ENCODE measurements around the gene SCIN. TPM values are rescaled to one million over a fixed set of nuclear protein-coding genes. Genes with fewer than 3 reads are reported as not detected.
"Not testable (repeated sequence)": the region's sequence is repeated elsewhere in the genome, so short reads cannot be mapped to it uniquely, and the experiment has no call there.

SCIN gene
- total RNA-seq, 1 experiment from 2014 or later = 28.3 TPM

- intact Hi-C loops (cut with micrococcal nuclease; ENCODE audit: unreplicated experiment) = no loop called here
- peaks cover 6% of the 10 kb centered on the region for H3K9me3 Mint-ChIP-seq (ENCODE audit: low read depth, unreplicated experiment)
- no peak for DNase-seq
- TF ChIP-seq, protein P1, sequence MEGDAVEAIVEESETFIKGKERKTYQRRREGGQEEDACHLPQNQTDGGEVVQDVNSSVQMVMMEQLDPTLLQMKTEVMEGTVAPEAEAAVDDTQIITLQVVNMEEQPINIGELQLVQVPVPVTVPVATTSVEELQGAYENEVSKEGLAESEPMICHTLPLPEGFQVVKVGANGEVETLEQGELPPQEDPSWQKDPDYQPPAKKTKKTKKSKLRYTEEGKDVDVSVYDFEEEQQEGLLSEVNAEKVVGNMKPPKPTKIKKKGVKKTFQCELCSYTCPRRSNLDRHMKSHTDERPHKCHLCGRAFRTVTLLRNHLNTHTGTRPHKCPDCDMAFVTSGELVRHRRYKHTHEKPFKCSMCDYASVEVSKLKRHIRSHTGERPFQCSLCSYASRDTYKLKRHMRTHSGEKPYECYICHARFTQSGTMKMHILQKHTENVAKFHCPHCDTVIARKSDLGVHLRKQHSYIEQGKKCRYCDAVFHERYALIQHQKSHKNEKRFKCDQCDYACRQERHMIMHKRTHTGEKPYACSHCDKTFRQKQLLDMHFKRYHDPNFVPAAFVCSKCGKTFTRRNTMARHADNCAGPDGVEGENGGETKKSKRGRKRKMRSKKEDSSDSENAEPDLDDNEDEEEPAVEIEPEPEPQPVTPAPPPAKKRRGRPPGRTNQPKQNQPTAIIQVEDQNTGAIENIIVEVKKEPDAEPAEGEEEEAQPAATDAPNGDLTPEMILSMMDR (IDR thresholded peaks at IDR 0.05; ENCODE audit: unreplicated experiment) = no peak
- CTCF ChIA-PET = interaction anchor here (0.6 to 2.2 kb wide), 2 partner anchors 9 to 20 kb away, joined by 3 to 11 read pairs; no protein-coding TSS in a partner anchor
- H3K4me3 Mint-ChIP-seq (ENCODE audit: low read depth, unreplicated experiment) = no peak overlapping the region
- peaks cover 6% of the 10 kb centered on the region for H3K36me3 Mint-ChIP-seq (ENCODE audit: insufficient read depth, unreplicated experiment)
- no peaks in the 10 kb centered on the region for H3K27me3 Mint-ChIP-seq (ENCODE audit: unreplicated experiment)
- no peak overlapping the region for H3K27ac Mint-ChIP-seq (ENCODE audit: unreplicated experiment)
- peaks cover 26% of the 10 kb centered on the region for H3K4me1 Mint-ChIP-seq (ENCODE audit: low read depth, unreplicated experiment)
- no TSS peak for BruUV-seq (replicated peaks)
Observed at GRCh38 chr7:12552876-12553275, 17.6 kb upstream of the SCIN start.

GRCh38 chr7:12553416-12553815 lies 17.1 kb upstream of the SCIN start:
- CTCF ChIA-PET = interaction anchor here (2.2 kb wide), 1 partner anchor 9 kb away, joined by 11 read pairs; no protein-coding TSS in a partner anchor
- H3K4me1 Mint-ChIP-seq (ENCODE audit: low read depth, unreplicated experiment) = peaks cover 32% of the 10 kb centered on the region
- no TSS peak for BruUV-seq (replicated peaks)
- no peak for DNase-seq
- TF ChIP-seq, protein P1 (IDR thresholded peaks at IDR 0.05; ENCODE audit: unreplicated experiment) = no peak
- H3K4me3 Mint-ChIP-seq (ENCODE audit: low read depth, unreplicated experiment) = no peak overlapping the region
- no peaks in the 10 kb centered on the region for H3K27me3 Mint-ChIP-seq (ENCODE audit: unreplicated experiment)
- H3K36me3 Mint-ChIP-seq (ENCODE audit: insufficient read depth, unreplicated experiment) = peaks cover 6% of the 10 kb centered on the region
- peaks cover 6% of the 10 kb centered on the region for H3K9me3 Mint-ChIP-seq (ENCODE audit: low read depth, unreplicated experiment)
- H3K27ac Mint-ChIP-seq (ENCODE audit: unreplicated experiment) = no peak overlapping the region
- intact Hi-C loops (cut with micrococcal nuclease; ENCODE audit: unreplicated experiment) = no loop called here

DNA sequence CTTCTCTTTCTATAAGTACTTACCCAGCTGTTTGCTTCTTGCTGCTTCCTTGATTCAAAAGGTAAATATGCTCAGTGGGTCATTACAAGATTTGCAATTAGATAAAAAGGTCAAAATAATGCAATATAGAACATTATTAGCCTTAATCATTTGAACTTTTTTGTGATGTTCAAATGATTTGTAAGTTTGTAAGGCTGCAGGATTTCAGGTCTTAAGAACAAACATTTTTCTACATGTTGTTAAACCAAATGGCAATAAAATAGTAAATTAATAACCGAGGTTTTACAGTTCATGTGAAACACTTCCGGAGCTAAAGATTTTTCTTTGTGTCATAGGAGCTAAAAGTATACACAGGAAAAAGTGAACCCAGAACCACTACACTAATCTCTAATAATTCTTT lies 16.2 kb upstream of the SCIN start:
- Mint-ChIP-seq H3K4me1 (ENCODE audit: low read depth, unreplicated experiment) (peaks cover 33% of the 10 kb centered on the region), H3K27me3 (ENCODE audit: unreplicated experiment) (no peaks in the 10 kb centered on the region), H3K9me3 (ENCODE audit: low read depth, unreplicated experiment) (peaks cover 6% of the 10 kb centered on the region), H3K4me3 (ENCODE audit: low read depth, unreplicated experiment) (no peak overlapping the region), H3K36me3 (ENCODE audit: insufficient read depth, unreplicated experiment) (peaks cover 6% of the 10 kb centered on the region), H3K27ac (ENCODE audit: unreplicated experiment) (no peak overlapping the region)
- TF ChIP-seq, protein P1 (IDR thresholded peaks at IDR 0.05; ENCODE audit: unreplicated experiment) = no peak
- no TSS peak for BruUV-seq (replicated peaks)
- intact Hi-C loops (cut with micrococcal nuclease; ENCODE audit: unreplicated experiment) = no loop called here
- DNase-seq = no peak
- CTCF ChIA-PET = interaction anchor here (2.2 kb wide), 1 partner anchor 10 kb away, joined by 11 read pairs; no protein-coding TSS in a partner anchor

GRCh38 chr7:12554872-12555271 lies 15.6 kb upstream of the SCIN start:
- Mint-ChIP-seq H3K27ac (ENCODE audit: unreplicated experiment) (no peak overlapping the region), H3K4me3 (ENCODE audit: low read depth, unreplicated experiment) (no peak overlapping the region), H3K4me1 (ENCODE audit: low read depth, unreplicated experiment) (peaks cover 33% of the 10 kb centered on the region), H3K36me3 (ENCODE audit: insufficient read depth, unreplicated experiment) (peaks cover 6% of the 10 kb centered on the region), H3K27me3 (ENCODE audit: unreplicated experiment) (no peaks in the 10 kb centered on the region), H3K9me3 (ENCODE audit: low read depth, unreplicated experiment) (peaks cover 6% of the 10 kb centered on the region)
- CTCF ChIA-PET = no interaction called here
- intact Hi-C loops (cut with micrococcal nuclease; ENCODE audit: unreplicated experiment) = no loop called here
- DNase-seq = no peak
- BruUV-seq (replicated peaks) = no TSS peak
- TF ChIP-seq, protein P1 (IDR thresholded peaks at IDR 0.05; ENCODE audit: unreplicated experiment) = no peak

GRCh38 chr7:12555695-12556094 lies 14.8 kb upstream of the SCIN start:
- intact Hi-C loops (cut with micrococcal nuclease; ENCODE audit: unreplicated experiment); DNase-seq; CTCF ChIA-PET; BruUV-seq (replicated peaks); H3K9me3 Mint-ChIP-seq (ENCODE audit: low read depth, unreplicated experiment); H3K36me3 Mint-ChIP-seq (ENCODE audit: insufficient read depth, unreplicated experiment); H3K27me3 Mint-ChIP-seq (ENCODE audit: unreplicated experiment); H3K4me3 Mint-ChIP-seq (ENCODE audit: low read depth, unreplicated experiment); H3K27ac Mint-ChIP-seq (ENCODE audit: unreplicated experiment): not testable (repeated sequence)
- peaks cover 33% of the 10 kb centered on the region for H3K4me1 Mint-ChIP-seq (ENCODE audit: low read depth, unreplicated experiment)

- intact Hi-C loops (cut with micrococcal nuclease; ENCODE audit: unreplicated experiment); H3K36me3 Mint-ChIP-seq (ENCODE audit: insufficient read depth, unreplicated experiment); H3K4me3 Mint-ChIP-seq (ENCODE audit: low read depth, unreplicated experiment): not testable (repeated sequence)
Observed at GRCh38 chr7:12556139-12556792, 14.3 kb upstream of the SCIN start.

More at GRCh38 chr7:12556139-12556792, 14.3 kb upstream of the SCIN start:
- H3K27ac Mint-ChIP-seq (ENCODE audit: unreplicated experiment) = peak overlapping the region; percentile 80
- BruUV-seq (replicated peaks); CTCF ChIA-PET; H3K9me3 Mint-ChIP-seq (ENCODE audit: low read depth, unreplicated experiment); DNase-seq; H3K27me3 Mint-ChIP-seq (ENCODE audit: unreplicated experiment): not testable (repeated sequence)
- peaks cover 33% of the 10 kb centered on the region for H3K4me1 Mint-ChIP-seq (ENCODE audit: low read depth, unreplicated experiment)

Measured in Calu3 (cell line).